Measurements from ENCODE around the gene SECISBP2L. TPM values are rescaled to one million over a fixed set of nuclear protein-coding genes. Genes with fewer than 3 reads are reported as not detected.

SECISBP2L gene
- total RNA-seq, 4 donors from 2014 or later: 40.3 to 54.0 (median 44.0) TPM

DNA sequence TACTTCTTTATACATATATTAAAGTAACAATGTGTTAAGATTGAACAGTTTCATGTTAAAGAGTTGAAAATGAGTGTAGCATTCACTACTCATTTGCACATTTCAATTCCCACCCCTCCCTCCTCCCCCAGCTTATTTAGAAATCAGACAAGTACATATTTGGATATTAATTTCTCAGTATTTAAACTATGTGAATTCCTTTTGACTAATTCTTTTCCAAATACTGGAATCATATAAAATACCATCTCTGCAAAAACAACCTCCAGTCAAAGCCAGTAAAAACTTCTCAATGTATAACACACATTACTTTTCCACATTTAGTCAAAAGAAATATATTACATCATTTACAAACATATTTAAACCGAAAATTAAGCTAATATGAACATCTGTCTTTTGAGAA, 57.1 kb downstream of the SECISBP2L start:
- TF ChIP-seq POLR2A (IDR thresholded peaks at IDR 0.05; ENCODE audit: low read depth) (no peak), EP300 (IDR thresholded peaks at IDR 0.05) (no peak), POLR2AphosphoS5 (IDR thresholded peaks at IDR 0.05) (no peak)
- TF ChIP-seq, protein P1, sequence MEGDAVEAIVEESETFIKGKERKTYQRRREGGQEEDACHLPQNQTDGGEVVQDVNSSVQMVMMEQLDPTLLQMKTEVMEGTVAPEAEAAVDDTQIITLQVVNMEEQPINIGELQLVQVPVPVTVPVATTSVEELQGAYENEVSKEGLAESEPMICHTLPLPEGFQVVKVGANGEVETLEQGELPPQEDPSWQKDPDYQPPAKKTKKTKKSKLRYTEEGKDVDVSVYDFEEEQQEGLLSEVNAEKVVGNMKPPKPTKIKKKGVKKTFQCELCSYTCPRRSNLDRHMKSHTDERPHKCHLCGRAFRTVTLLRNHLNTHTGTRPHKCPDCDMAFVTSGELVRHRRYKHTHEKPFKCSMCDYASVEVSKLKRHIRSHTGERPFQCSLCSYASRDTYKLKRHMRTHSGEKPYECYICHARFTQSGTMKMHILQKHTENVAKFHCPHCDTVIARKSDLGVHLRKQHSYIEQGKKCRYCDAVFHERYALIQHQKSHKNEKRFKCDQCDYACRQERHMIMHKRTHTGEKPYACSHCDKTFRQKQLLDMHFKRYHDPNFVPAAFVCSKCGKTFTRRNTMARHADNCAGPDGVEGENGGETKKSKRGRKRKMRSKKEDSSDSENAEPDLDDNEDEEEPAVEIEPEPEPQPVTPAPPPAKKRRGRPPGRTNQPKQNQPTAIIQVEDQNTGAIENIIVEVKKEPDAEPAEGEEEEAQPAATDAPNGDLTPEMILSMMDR (IDR thresholded peaks at IDR 0.05): no peak
- H3K27me3 ChIP-seq: no peaks in the 10 kb centered on the region
- intact Hi-C loops (cut with DNase I): no loop called here

DNA sequence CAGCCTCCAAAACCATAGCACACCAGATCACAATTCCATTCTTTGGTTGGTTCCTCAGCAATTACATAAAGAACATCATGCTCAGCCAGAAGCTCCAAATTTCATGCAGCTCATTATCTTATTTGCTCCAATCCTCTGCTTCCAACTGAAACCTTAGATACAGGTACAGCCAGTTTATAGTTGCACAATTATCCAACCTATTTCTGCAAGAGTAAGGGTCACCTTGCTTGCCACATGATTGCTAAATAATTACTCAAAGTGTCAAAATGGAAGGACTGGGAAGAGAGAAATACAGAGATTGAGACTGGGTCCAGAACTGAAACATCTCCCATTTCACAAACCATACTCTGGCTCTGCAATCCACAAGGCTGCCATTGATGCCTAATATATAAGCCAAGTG, 59.1 kb downstream of the SECISBP2L start:
- no peak overlapping the region for H3K27ac ChIP-seq (replicated peaks in 1 of 4)
- no peak for DNase-seq (ENCODE audit: extremely low spot score)
- intact Hi-C loops (cut with DNase I): no loop called here

More for the DNA sequence above, 57.1 kb downstream of the SECISBP2L start:
- no peaks in the 10 kb centered on the region for H3K9me3 ChIP-seq
- peaks cover 11 to 22% (median 16%) of the 10 kb centered on the region in 4 donors for H3K4me1 ChIP-seq
- DNase-seq (ENCODE audit: extremely low spot score): no peak
- no peak overlapping the region for H3K27ac ChIP-seq (replicated peaks in 1 of 4)
- H3K36me3 ChIP-seq: peaks cover 8 to 43% (median 27%) of the 10 kb centered on the region in 4 donors
- H3K4me3 ChIP-seq: no peak overlapping the region
- WGBS: 82% methylated on average over 1 of the region's 1 CpG

DNA sequence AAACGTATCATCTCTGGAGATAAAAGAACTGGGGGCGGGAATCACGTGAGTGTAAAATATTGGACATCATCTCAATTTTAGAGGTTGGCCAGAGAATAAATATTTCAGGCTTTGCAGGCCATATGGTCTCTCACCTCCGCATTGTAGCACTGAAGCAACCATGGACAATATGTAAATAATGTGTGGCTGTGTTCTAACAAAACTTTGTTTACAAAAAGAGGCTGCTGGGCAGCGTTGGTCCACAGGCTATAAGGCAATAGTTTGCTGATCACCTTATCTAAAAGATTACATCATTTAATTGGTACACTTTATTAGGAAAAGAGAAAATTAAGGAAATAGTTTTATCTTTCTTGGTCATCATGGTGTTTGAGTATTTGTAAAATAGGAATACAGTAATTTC, 60.0 kb downstream of the SECISBP2L start:
- H3K4me1 ChIP-seq: peaks cover 11 to 33% (median 25%) of the 10 kb centered on the region in 4 donors
- intact Hi-C loops (cut with DNase I): no loop called here
- TF ChIP-seq EP300 (IDR thresholded peaks at IDR 0.05) (no peak), POLR2A (IDR thresholded peaks at IDR 0.05; ENCODE audit: low read depth) (no peak), POLR2AphosphoS5 (IDR thresholded peaks at IDR 0.05) (no peak)
- TF ChIP-seq, protein P1 (IDR thresholded peaks at IDR 0.05): no peak
- no peaks in the 10 kb centered on the region for H3K9me3 ChIP-seq
- 82% methylated on average over 5 of the region's 5 CpGs for WGBS
- no peak for DNase-seq (ENCODE audit: extremely low spot score)
- no peaks in the 10 kb centered on the region for H3K27me3 ChIP-seq
- H3K4me3 ChIP-seq: no peak overlapping the region
- H3K27ac ChIP-seq (replicated peaks in 1 of 4): no peak overlapping the region
- H3K36me3 ChIP-seq: peaks cover 0 to 15% (median 9%) of the 10 kb centered on the region in 4 donors

More for the DNA sequence above, 59.1 kb downstream of the SECISBP2L start:
- peaks cover 2 to 24% (median 17%) of the 10 kb centered on the region in 4 donors for H3K36me3 ChIP-seq
- no peaks in the 10 kb centered on the region for H3K27me3 ChIP-seq
- no peak overlapping the region for H3K4me3 ChIP-seq
- no peak for TF ChIP-seq POLR2A (IDR thresholded peaks at IDR 0.05; ENCODE audit: low read depth)
- TF ChIP-seq POLR2AphosphoS5 (IDR thresholded peaks at IDR 0.05): no peak
- no peak for TF ChIP-seq EP300 (IDR thresholded peaks at IDR 0.05)
- TF ChIP-seq, protein P1 (IDR thresholded peaks at IDR 0.05): no peak
- H3K9me3 ChIP-seq: no peaks in the 10 kb centered on the region
- H3K4me1 ChIP-seq: peaks cover 11 to 33% (median 25%) of the 10 kb centered on the region in 4 donors

DNA sequence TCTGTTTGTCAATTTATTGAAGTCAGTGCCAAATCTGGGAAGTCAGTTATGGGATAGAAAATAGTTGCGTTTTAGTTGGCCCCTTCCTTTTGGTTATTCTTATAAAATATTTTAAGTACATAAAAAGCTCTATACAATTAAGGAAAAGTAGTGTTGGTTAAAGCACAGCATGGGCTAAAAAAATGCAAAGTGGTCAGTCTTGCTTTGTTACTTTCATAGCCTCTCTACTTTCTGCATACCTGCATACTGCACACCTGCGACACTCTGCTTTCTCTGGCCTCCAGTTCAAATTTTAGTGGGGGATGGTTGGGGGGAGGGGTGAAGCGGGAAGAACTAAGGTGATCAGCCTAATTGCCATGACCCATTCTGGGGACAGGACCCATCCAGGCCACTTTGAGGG, 60.7 kb downstream of the SECISBP2L start:
- intact Hi-C loops (cut with DNase I): no loop called here
- H3K4me1 ChIP-seq: peaks cover 11 to 33% (median 25%) of the 10 kb centered on the region in 4 donors
- 69% methylated on average over 3 of the region's 3 CpGs for WGBS

More for the DNA sequence above, 60.7 kb downstream of the SECISBP2L start:
- Histone ChIP-seq H3K9me3 (no peaks in the 10 kb centered on the region), H3K4me3 (no peak overlapping the region), H3K36me3 (peaks cover 0 to 10% (median 6%) of the 10 kb centered on the region in 4 donors), H3K27me3 (no peaks in the 10 kb centered on the region), H3K27ac (replicated peaks in 1 of 4) (peak overlapping the region in 3 of 4 donors; percentile 43 to 61 (median 56))
- no peak for DNase-seq (ENCODE audit: extremely low spot score)
- TF ChIP-seq, protein P1 (IDR thresholded peaks at IDR 0.05): no peak
- no peak for TF ChIP-seq EP300 (IDR thresholded peaks at IDR 0.05)
- no peak for TF ChIP-seq POLR2AphosphoS5 (IDR thresholded peaks at IDR 0.05)
- no peak for TF ChIP-seq POLR2A (IDR thresholded peaks at IDR 0.05; ENCODE audit: low read depth)

All from esophagus muscularis mucosa (tissue), 4 donors.